ENCODE measurements around the gene SRGAP2C.
"Not testable (repeated sequence)": the region's sequence is repeated elsewhere in the genome, so short reads cannot be mapped to it uniquely, and the experiment has no call there.

Gene SRGAP2C

GRCh38 chr1:121346654-121347053, 161.9 kb downstream of the SRGAP2C start:
- not testable (repeated sequence) for DNase-seq

- DNase-seq = not testable (repeated sequence)
Measured at GRCh38 chr1:121347476-121347875, 162.7 kb downstream of the SRGAP2C start.

GRCh38 chr1:121348115-121348514, 163.3 kb downstream of the SRGAP2C start:
- not testable (repeated sequence) for DNase-seq

- not testable (repeated sequence) for DNase-seq
Measured at GRCh38 chr1:121349332-121349967, 164.7 kb downstream of the SRGAP2C start.

- not testable (repeated sequence) for DNase-seq
Measured at GRCh38 chr1:121355711-121356420, 171.1 kb downstream of the SRGAP2C start.

GRCh38 chr1:121356819-121357218, 172.0 kb downstream of the SRGAP2C start:
- DNase-seq = not testable (repeated sequence)

GRCh38 chr1:121360531-121360930, 175.8 kb downstream of the SRGAP2C start:
- not testable (repeated sequence) for DNase-seq

GRCh38 chr1:121361451-121362233, 176.9 kb downstream of the SRGAP2C start:
- not testable (repeated sequence) for DNase-seq

- not testable (repeated sequence) for DNase-seq
Measured at GRCh38 chr1:121362234-121362883, 177.6 kb downstream of the SRGAP2C start.

GRCh38 chr1:121365316-121365715, 180.5 kb downstream of the SRGAP2C start:
- not testable (repeated sequence) for DNase-seq

- DNase-seq = not testable (repeated sequence)
Measured at GRCh38 chr1:121365723-121366122, 180.9 kb downstream of the SRGAP2C start.

GRCh38 chr1:121366171-121366570, 181.4 kb downstream of the SRGAP2C start:
- not testable (repeated sequence) for DNase-seq

GRCh38 chr1:121368910-121369309, 184.1 kb downstream of the SRGAP2C start:
- DNase-seq = not testable (repeated sequence)

GRCh38 chr1:121369959-121370358, 185.2 kb downstream of the SRGAP2C start:
- DNase-seq = not testable (repeated sequence)

- not testable (repeated sequence) for DNase-seq
Measured at GRCh38 chr1:121374851-121375367, 190.1 kb downstream of the SRGAP2C start.

GRCh38 chr1:121376986-121377385, 192.2 kb downstream of the SRGAP2C start:
- not testable (repeated sequence) for DNase-seq

GRCh38 chr1:121378757-121379156, 194.0 kb downstream of the SRGAP2C start:
- DNase-seq = not testable (repeated sequence)

GRCh38 chr1:121384754-121385153, 200.0 kb downstream of the SRGAP2C start:
- not testable (repeated sequence) for DNase-seq

- not testable (repeated sequence) for DNase-seq
Measured at GRCh38 chr1:121385162-121385561, 200.4 kb downstream of the SRGAP2C start.

- not testable (repeated sequence) for DNase-seq
Measured at GRCh38 chr1:121385563-121386288, 201.0 kb downstream of the SRGAP2C start.

- DNase-seq = not testable (repeated sequence)
Measured at GRCh38 chr1:121386319-121386948, 201.7 kb downstream of the SRGAP2C start.

Data from DMS153 (cell line).